Colonic mucosa (tissue), 4 donors: ENCODE data around the gene IFRD1. TPM values are rescaled to one million over a fixed set of nuclear protein-coding genes. Genes with fewer than 3 reads are reported as not detected.

ENCODE experiments used
- DNase-seq: peaks from one replicate; pipeline ENCODE4 v3.0.0-alpha.2; 2020
- H3K27ac ChIP-seq: fragments of 200-600 bp; one replicate; pipeline ENCODE4 v1.8.0; 2021
- H3K27me3 ChIP-seq: fragments of 200-600 bp; one replicate; pipeline ENCODE4 v1.8.0; 2021
- H3K36me3 ChIP-seq: fragments of 200-600 bp; one replicate; pipeline ENCODE4 v1.8.0; 2021
- H3K4me1 ChIP-seq: fragments of 200-600 bp; one replicate; pipeline ENCODE4 v1.8.0; 2021; ENCODE audit warnings: mild to moderate bottlenecking
- H3K4me3 ChIP-seq: fragments of 200-600 bp; one replicate; pipeline ENCODE4 v1.8.0; 2021
- H3K9ac ChIP-seq, 2 donors: one replicate each; pipeline ENCODE4 v1.7.0; 2013; ENCODE audit warnings: control low read depth in 2 of 2, low read depth in 2 of 2, low read length in 2 of 2
- H3K9me3 ChIP-seq: fragments of 200-600 bp; one replicate; pipeline ENCODE4 v1.8.0; 2021
- intact Hi-C: fragments of 100-400 bp; cut with DNase I; formaldehyde crosslinking; loops from one replicate; pipeline ENCODE4 v1.14.1; 2022
- total RNA-seq, 2 donors: library from RNA; stranded (reverse); fragmentation: NEBNext Ultra II Directional in 1 of 2; extraction: Animal tissue kit (Norgen Biotek cat#: 25700) in 1 of 2; gene quantifications; one replicate each; pipeline ENCODE4 v1.2.1, GENCODE V29; 2021
- TF ChIP-seq, protein P1 (sequence below): fragments of 200-600 bp; IDR thresholded peaks from one replicate; pipeline ENCODE4 v1.8.0; 2022; ENCODE audit warnings: antibody characterized with exemption, mild to moderate bottlenecking
- donor health status: healthy.
- donor health status: DM: no; HTN: no; CAD: no.
- donor health status: DM: no; HTN: no; CAD: no.

The IFRD1 gene
- total RNA-seq, 2 donors from 2014 or later, result 35.9 to 41.0 TPM

GRCh38 chr7:112505495-112505894, 55.2 kb downstream of the IFRD1 start:
- Histone ChIP-seq H3K4me3 (no peak overlapping the region), H3K36me3 (no peaks in the 10 kb centered on the region), H3K9me3 (no peaks in the 10 kb centered on the region), H3K27ac (no peak overlapping the region), H3K4me1 (no peaks in the 10 kb centered on the region), H3K27me3 (no peaks in the 10 kb centered on the region), H3K9ac (no peak overlapping the region)
- DNase-seq, result no peak
- TF ChIP-seq, protein P1, sequence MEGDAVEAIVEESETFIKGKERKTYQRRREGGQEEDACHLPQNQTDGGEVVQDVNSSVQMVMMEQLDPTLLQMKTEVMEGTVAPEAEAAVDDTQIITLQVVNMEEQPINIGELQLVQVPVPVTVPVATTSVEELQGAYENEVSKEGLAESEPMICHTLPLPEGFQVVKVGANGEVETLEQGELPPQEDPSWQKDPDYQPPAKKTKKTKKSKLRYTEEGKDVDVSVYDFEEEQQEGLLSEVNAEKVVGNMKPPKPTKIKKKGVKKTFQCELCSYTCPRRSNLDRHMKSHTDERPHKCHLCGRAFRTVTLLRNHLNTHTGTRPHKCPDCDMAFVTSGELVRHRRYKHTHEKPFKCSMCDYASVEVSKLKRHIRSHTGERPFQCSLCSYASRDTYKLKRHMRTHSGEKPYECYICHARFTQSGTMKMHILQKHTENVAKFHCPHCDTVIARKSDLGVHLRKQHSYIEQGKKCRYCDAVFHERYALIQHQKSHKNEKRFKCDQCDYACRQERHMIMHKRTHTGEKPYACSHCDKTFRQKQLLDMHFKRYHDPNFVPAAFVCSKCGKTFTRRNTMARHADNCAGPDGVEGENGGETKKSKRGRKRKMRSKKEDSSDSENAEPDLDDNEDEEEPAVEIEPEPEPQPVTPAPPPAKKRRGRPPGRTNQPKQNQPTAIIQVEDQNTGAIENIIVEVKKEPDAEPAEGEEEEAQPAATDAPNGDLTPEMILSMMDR, result no peak
- intact Hi-C loops, result no loop called here

- no peaks in the 10 kb centered on the region for H3K27me3 ChIP-seq
- no peaks in the 10 kb centered on the region for H3K9me3 ChIP-seq
- no peak overlapping the region for H3K9ac ChIP-seq
- H3K4me3 ChIP-seq, result no peak overlapping the region
- intact Hi-C loops, result no loop called here
- H3K27ac ChIP-seq, result no peak overlapping the region
- H3K4me1 ChIP-seq, result no peaks in the 10 kb centered on the region
- no peak for DNase-seq
- TF ChIP-seq, protein P1, result no peak
- H3K36me3 ChIP-seq, result no peaks in the 10 kb centered on the region
These were observed 58.1 kb downstream of the IFRD1 start for GRCh38 chr7:112508404-112508803.

- Histone ChIP-seq H3K27me3 (no peaks in the 10 kb centered on the region), H3K36me3 (no peaks in the 10 kb centered on the region), H3K9ac (no peak overlapping the region), H3K4me3 (no peak overlapping the region), H3K9me3 (no peaks in the 10 kb centered on the region), H3K27ac (no peak overlapping the region), H3K4me1 (no peaks in the 10 kb centered on the region)
- intact Hi-C loops, result no loop called here
- TF ChIP-seq, protein P1, result no peak
- no peak for DNase-seq
These were observed 59.1 kb downstream of the IFRD1 start for GRCh38 chr7:112509402-112509801.

DNA sequence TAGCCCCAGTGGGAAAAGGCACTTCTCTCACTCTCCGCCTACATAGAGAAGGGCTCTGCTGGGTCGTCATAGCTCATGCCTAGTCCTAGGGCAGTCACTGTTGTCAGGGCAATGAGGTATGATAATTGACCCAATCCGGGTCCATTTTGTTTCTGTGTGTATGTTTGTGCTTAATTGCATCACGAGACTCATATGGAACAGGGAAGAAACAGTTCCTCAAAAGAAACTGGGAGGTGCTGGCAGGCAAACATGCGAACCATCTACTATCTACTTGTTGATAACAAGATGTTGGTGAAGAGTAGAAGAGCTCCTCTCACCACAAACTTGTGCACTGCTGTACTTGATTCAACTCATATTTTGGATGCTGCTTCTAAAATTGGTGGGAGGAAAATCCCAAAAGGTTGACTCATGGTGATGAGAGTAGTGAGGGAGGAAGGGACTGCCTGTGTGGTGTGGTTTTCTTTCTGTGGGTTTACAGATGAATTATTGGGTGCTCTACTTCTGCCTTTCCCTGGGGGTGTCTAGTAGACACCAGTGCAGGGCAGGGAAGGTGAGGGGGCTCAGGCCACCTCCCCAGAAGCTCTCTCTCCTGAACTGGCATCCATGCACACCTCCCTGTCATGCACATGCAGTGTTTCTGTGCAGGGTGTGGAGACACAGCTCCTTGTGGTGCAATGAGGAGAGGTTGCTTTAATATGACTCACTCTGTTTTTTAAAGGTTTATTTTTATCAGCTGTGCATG, 59.9 kb downstream of the IFRD1 start:
- no peak overlapping the region for H3K9ac ChIP-seq
- H3K27ac ChIP-seq, result no peak overlapping the region
- H3K36me3 ChIP-seq, result no peaks in the 10 kb centered on the region
- H3K4me3 ChIP-seq, result no peak overlapping the region
- H3K27me3 ChIP-seq, result no peaks in the 10 kb centered on the region
- no peaks in the 10 kb centered on the region for H3K4me1 ChIP-seq
- H3K9me3 ChIP-seq, result no peaks in the 10 kb centered on the region
- intact Hi-C loops, result no loop called here
- no peak for DNase-seq
- TF ChIP-seq, protein P1, result no peak

GRCh38 chr7:112510743-112511110, 60.5 kb downstream of the IFRD1 start:
- no peaks in the 10 kb centered on the region for H3K27me3 ChIP-seq
- TF ChIP-seq, protein P1, result no peak
- H3K4me1 ChIP-seq, result no peaks in the 10 kb centered on the region
- no peak overlapping the region for H3K9ac ChIP-seq
- intact Hi-C loops, result no loop called here
- no peaks in the 10 kb centered on the region for H3K36me3 ChIP-seq
- H3K9me3 ChIP-seq, result no peaks in the 10 kb centered on the region
- DNase-seq, result no peak
- H3K4me3 ChIP-seq, result no peak overlapping the region
- no peak overlapping the region for H3K27ac ChIP-seq
